Measurements from ENCODE around the gene SERPINB12. TPM values are rescaled to one million over a fixed set of nuclear protein-coding genes. Genes with fewer than 3 reads are reported as not detected.

Gene SERPINB12
- total and polyA plus RNA-seq, 2 of the 13 experiments (the other 11 are each of a cell fraction or from before 2014, with no cell fraction given), result not detected

GRCh38 chr18:63617915-63618234, 75.7 kb downstream of the SERPINB12 start:
- Histone ChIP-seq H3K27me3 (ENCODE audit: control insufficient read depth in 1 of 2, insufficient read depth in 2 of 2, low read length in 2 of 2) (no peaks in the 10 kb centered on the region), H3K4me3 (replicated peaks in 1 of 3; ENCODE audit: insufficient read depth in 1 of 3, low read depth in 2 of 3, low read length in 3 of 3) (no peak overlapping the region), H3K9ac (ENCODE audit: insufficient read depth, low read depth, low read length) (no peak overlapping the region), H3K27ac (ENCODE audit: extremely low read length, insufficient read depth, low read length) (no peak overlapping the region), H3K79me2 (ENCODE audit: insufficient read depth, low read length) (no peaks in the 10 kb centered on the region), H3K4me2 (ENCODE audit: low read depth, low read length) (no peak overlapping the region), H3K9me3 (ENCODE audit: low read length) (peaks cover 5% of the 10 kb centered on the region; the same call in 1 of the 2 replicates), H3K36me3 (replicated peaks in 1 of 2; ENCODE audit: control insufficient read depth in 1 of 2, insufficient read depth in 2 of 2, low read length in 2 of 2) (no peaks in the 10 kb centered on the region), H2AFZ (ENCODE audit: low read length) (no peak overlapping the region), H3K4me1 (ENCODE audit: insufficient read depth, low read length) (no peaks in the 10 kb centered on the region), H4K20me1 (ENCODE audit: insufficient read depth, low read length) (no peaks in the 10 kb centered on the region)
- no TSS peak for BruUV-seq (replicated peaks)
- TF ChIP-seq JDP2 (CRISPR knock-in tag; IDR thresholded peaks at IDR 0.05; ENCODE audit: borderline replicate concordance) (no peak), MIXL1 (CRISPR knock-in tag; IDR thresholded peaks at IDR 0.05) (no peak), KLF15 (CRISPR knock-in tag; IDR thresholded peaks at IDR 0.05; ENCODE audit: borderline replicate concordance) (no peak), ZNF24 (IDR thresholded peaks at IDR 0.05) (no peak), ZSCAN5A (CRISPR knock-in tag; IDR thresholded peaks at IDR 0.05; ENCODE audit: borderline replicate concordance) (no peak), TRIM24 (CRISPR knock-in tag; IDR thresholded peaks at IDR 0.05) (no peak), ZNF713 (CRISPR knock-in tag; IDR thresholded peaks at IDR 0.05) (no peak), ZNF264 (CRISPR knock-in tag; IDR thresholded peaks at IDR 0.05) (no peak)
- DNase-seq (ENCODE audit: low spot score), result no peak
- in situ Hi-C loops (cut with HindIII; ENCODE audit: extremely low pct_ligation_motif_present, low pct_unique_long_range_greater_than_20kb) (no loop called here), intact Hi-C loops (cut with micrococcal nuclease; ENCODE audit: unreplicated experiment) (no loop called here)
- no peak for ATAC-seq
- ChIA-PET POLR2A (no interaction called here), CTCF (ENCODE audit: low intra/inter-chr PET ratio, low total read pairs) (no interaction called here)
- 57% methylated on average over 2 of the region's 2 CpGs for WGBS (ENCODE audit: low lambda C conversion rate)
- FAIRE-seq, result no peak

Other genes starting within 250 kb of the SERPINB12 start
- 0.42 and 0.53 TPM in 2 replicates for gene BCL2, start 222.6 kb upstream of the SERPINB12 start, total RNA-seq (2016; rRNA removed; fragmentation: Illumina TruSeq; extraction: Trizol)
- gene BCL2, start 222.6 kb upstream of the SERPINB12 start, polyA plus RNA-seq (2011; rRNA removed), result 0.07 and 0.08 TPM in 2 replicates
- gene KDSR, start 175.2 kb upstream of the SERPINB12 start, total RNA-seq (2016; rRNA removed; fragmentation: Illumina TruSeq; extraction: Trizol), result 8.2 and 10.4 TPM in 2 replicates
- gene KDSR, start 175.2 kb upstream of the SERPINB12 start, polyA plus RNA-seq (2011; rRNA removed), result 20.9 and 25.7 TPM in 2 replicates
- 25.9 and 38.3 TPM in 2 replicates for gene VPS4B, start 119.9 kb upstream of the SERPINB12 start, total RNA-seq (2016; rRNA removed; fragmentation: Illumina TruSeq; extraction: Trizol)
- 11.7 and 12.8 TPM in 2 replicates for gene VPS4B, start 119.9 kb upstream of the SERPINB12 start, polyA plus RNA-seq (2011; rRNA removed)
- not detected in 2 replicates for gene SERPINB5, start 65.4 kb upstream of the SERPINB12 start, total RNA-seq (2016; rRNA removed; fragmentation: Illumina TruSeq; extraction: Trizol)
- not detected in 2 replicates for gene SERPINB5, start 65.4 kb upstream of the SERPINB12 start, polyA plus RNA-seq (2011; rRNA removed)
- not detected in 2 replicates for gene SERPINB13, start 45.0 kb downstream of the SERPINB12 start, total RNA-seq (2016; rRNA removed; fragmentation: Illumina TruSeq; extraction: Trizol)
- not detected in 2 replicates for gene SERPINB13, start 45.0 kb downstream of the SERPINB12 start, polyA plus RNA-seq (2011; rRNA removed)
- gene SERPINB4, start 101.9 kb downstream of the SERPINB12 start, total RNA-seq (2016; rRNA removed; fragmentation: Illumina TruSeq; extraction: Trizol), result not detected in 2 replicates
- not detected in 2 replicates for gene SERPINB4, start 101.9 kb downstream of the SERPINB12 start, polyA plus RNA-seq (2011; rRNA removed)
- not detected in 2 replicates for gene SERPINB3, start 119.5 kb downstream of the SERPINB12 start, total RNA-seq (2016; rRNA removed; fragmentation: Illumina TruSeq; extraction: Trizol)
- not detected in 2 replicates for gene SERPINB3, start 119.5 kb downstream of the SERPINB12 start, polyA plus RNA-seq (2011; rRNA removed)
- gene SERPINB11, start 160.6 kb downstream of the SERPINB12 start, total RNA-seq (2016; rRNA removed; fragmentation: Illumina TruSeq; extraction: Trizol), result not detected in 2 replicates
- gene SERPINB11, start 160.6 kb downstream of the SERPINB12 start, polyA plus RNA-seq (2011; rRNA removed), result not detected in 2 replicates
- not detected in 2 replicates for gene SERPINB7, start 233.0 kb downstream of the SERPINB12 start, total RNA-seq (2016; rRNA removed; fragmentation: Illumina TruSeq; extraction: Trizol)
- not detected in 2 replicates for gene SERPINB7, start 233.0 kb downstream of the SERPINB12 start, polyA plus RNA-seq (2011; rRNA removed)

Measured in HepG2 (cell line).